HG03095 (cell line): ENCODE data around the gene TMED5.
A peak's percentile ranks its signal among the peaks of the same experiment; 100 is the strongest.
"Not testable (repeated sequence)": the region's sequence is repeated elsewhere in the genome, so short reads cannot be mapped to it uniquely, and the experiment has no call there.

ENCODE experiments used
- ATAC-seq: cut with Tn5 transposase; IDR thresholded peaks from one replicate; pipeline ENCODE4 v1.9.1; 2021; ENCODE audit warnings: moderate library complexity; ENCODE audit not compliant: unreplicated experiment

The TMED5 gene

GRCh38 chr1:93179886-93180722 lies at the start of gene TMED5:
TSS of gene TMED5 (minus strand) at chr1:93180413. CDS start at chr1:93180242, 171 bp downstream.
- ATAC-seq = peak; percentile 85

GRCh38 chr1:93223023-93223675 lies 42.9 kb upstream of the TMED5 start:
- ATAC-seq = no peak

GRCh38 chr1:93221913-93222312 lies 41.7 kb upstream of the TMED5 start:
- ATAC-seq = no peak

- not testable (repeated sequence) for ATAC-seq
These were observed 40.5 kb upstream of the TMED5 start for GRCh38 chr1:93220716-93221115.

GRCh38 chr1:93219443-93219842 lies 39.2 kb upstream of the TMED5 start:
- ATAC-seq = peak; percentile 63

- no peak for ATAC-seq
These were observed 35.1 kb upstream of the TMED5 start for GRCh38 chr1:93215322-93215721.

GRCh38 chr1:93207211-93207610 lies 27.0 kb upstream of the TMED5 start:
- ATAC-seq = no peak

- no peak for ATAC-seq
These were observed 26.3 kb upstream of the TMED5 start for GRCh38 chr1:93206567-93206954.

- ATAC-seq = no peak
These were observed 25.8 kb upstream of the TMED5 start for GRCh38 chr1:93205892-93206566.

GRCh38 chr1:93200714-93201113 lies 20.5 kb upstream of the TMED5 start:
- ATAC-seq = no peak

GRCh38 chr1:93200086-93200620 lies 19.9 kb upstream of the TMED5 start:
- no peak for ATAC-seq

GRCh38 chr1:93199150-93199549 lies 18.9 kb upstream of the TMED5 start:
- no peak for ATAC-seq

GRCh38 chr1:93196591-93196990 lies 16.4 kb upstream of the TMED5 start:
- no peak for ATAC-seq

- ATAC-seq = no peak
These were observed 14.2 kb upstream of the TMED5 start for GRCh38 chr1:93194231-93194990.

GRCh38 chr1:93190432-93190831 lies 10.2 kb upstream of the TMED5 start:
- ATAC-seq = no peak

- no peak for ATAC-seq
These were observed 6.5 kb upstream of the TMED5 start for GRCh38 chr1:93186667-93187066.

GRCh38 chr1:93180723-93181613 lies 755 bp upstream of the TMED5 start, which contains the start of gene CCDC18:
TSS of gene CCDC18 (plus strand) at chr1:93180724. CDS start at chr1:93183362, 2,638 bp downstream.
- ATAC-seq = peak; percentile 4

- ATAC-seq = no peak
These were observed 1.8 kb downstream of the TMED5 start for GRCh38 chr1:93178418-93178817.

- no peak for ATAC-seq
These were observed 2.2 kb downstream of the TMED5 start for GRCh38 chr1:93177991-93178390.

GRCh38 chr1:93174638-93175037 lies 5.6 kb downstream of the TMED5 start:
- not testable (repeated sequence) for ATAC-seq
